PC-9 (cell line): ENCODE results near the gene MLKL. TPM values are rescaled to one million over a fixed set of nuclear protein-coding genes. Genes with fewer than 3 reads are reported as not detected.

ENCODE experiments used
- BruUV-seq: library from RNA; stranded (reverse); fragments of 400-500 nt; replicated peaks from 2 replicates; lab custom pipeline; 2021; lab: Mats Ljungman, UMichigan
- CTCF ChIA-PET: fragments of 300-600 bp; sonication (Branson Sonifier 250); formaldehyde crosslinking; loops from one replicate; lab custom pipeline; 2022; ENCODE audit warnings: antibody characterized with exemption; lab: Charles Lee
- POLR2A ChIA-PET: fragments of 300-600 bp; sonication (Branson Sonifier 250); formaldehyde crosslinking; loops from one replicate; lab custom pipeline; 2022; ENCODE audit warnings: antibody characterized with exemption; ENCODE audit not compliant: unreplicated experiment; lab: Charles Lee
- DNase-seq, 2 experiments: peaks; one replicate each; pipeline versions ENCODE4 v3.0.0 to v3.0.0-alpha.2; 2015 to 2022; ENCODE audit warnings: mixed read lengths in 1 of 2
- H2AFZ ChIP-seq: fragments of 200-600 bp; sonication (generic); 2 replicates; pipeline ENCODE4 v1.8.1; 2017; ENCODE audit warnings: antibody characterized with exemption
- H3F3A ChIP-seq: fragments of 200-600 bp; sonication (generic); 2 replicates; pipeline ENCODE4 v1.8.1; 2017; ENCODE audit warnings: antibody characterized with exemption, mild to moderate bottlenecking, low read depth; ENCODE audit not compliant: insufficient read depth
- H3K27ac ChIP-seq: fragments of 200-600 bp; sonication (generic); 2 replicates; pipeline ENCODE4 v1.6.1; 2016; ENCODE audit warnings: mixed run types
- H3K27me3 ChIP-seq: fragments of 200-600 bp; sonication (generic); 2 replicates; pipeline ENCODE4 v1.6.1; 2016; ENCODE audit warnings: low read depth, mixed run types; ENCODE audit not compliant: insufficient read depth
- H3K36me3 ChIP-seq: fragments of 200-600 bp; sonication (generic); 2 replicates; pipeline ENCODE4 v1.6.1; 2016; ENCODE audit warnings: low read depth, mixed run types
- H3K4me1 ChIP-seq: fragments of 200-600 bp; sonication (generic); replicated peaks from 2 replicates; pipeline ENCODE4 v1.6.1; 2016; ENCODE audit warnings: mixed run types; ENCODE audit not compliant: insufficient read depth
- H3K4me2 ChIP-seq: fragments of 200-600 bp; sonication (generic); 2 replicates; pipeline ENCODE4 v1.6.1; 2017; ENCODE audit warnings: mixed run types
- H3K4me3 ChIP-seq: fragments of 200-600 bp; sonication (generic); 2 replicates; pipeline ENCODE4 v1.6.1; 2016; ENCODE audit warnings: mixed run types
- H3K79me2 ChIP-seq: fragments of 200-600 bp; sonication (generic); 2 replicates; pipeline ENCODE4 v1.6.1; 2017; ENCODE audit warnings: low read depth, mixed run types
- H3K9me2 ChIP-seq: fragments of 200-600 bp; sonication (generic); 2 replicates; pipeline ENCODE4 v1.8.1; 2017; ENCODE audit warnings: mild to moderate bottlenecking; ENCODE audit not compliant: insufficient read depth
- H3K9me3 ChIP-seq: fragments of 200-600 bp; sonication (generic); 2 replicates; pipeline ENCODE4 v1.8.1; 2016; ENCODE audit warnings: low read depth; ENCODE audit not compliant: insufficient read depth
- H4K20me1 ChIP-seq: fragments of 200-600 bp; sonication (generic); 2 replicates; pipeline ENCODE4 v1.8.1; 2017; ENCODE audit not compliant: insufficient read depth
- EZH2 ChIP-seq: fragments of 200-600 bp; sonication (generic); IDR thresholded peaks from 2 replicates; pipeline ENCODE4 v1.8.0; 2017; ENCODE audit warnings: antibody characterized with exemption, low read depth
- intact Hi-C: fragments of 100-400 bp; cut with micrococcal nuclease; formaldehyde crosslinking; loops from one replicate; pipeline ENCODE4 v1.10.0; 2022; ENCODE audit not compliant: unreplicated experiment
- total RNA-seq: library from RNA; stranded (reverse); gene quantifications from 2 replicates; pipeline ENCODE4 v1.2.3, GENCODE V29; 2021
- TF ChIP-seq, protein P1 (sequence below): fragments of 200-600 bp; sonication (generic); conservative IDR thresholded peaks from 2 replicates; pipeline ENCODE4 v1.6.1; 2017; ENCODE audit warnings: mixed run types, antibody characterized with exemption, mild to moderate bottlenecking, moderate library complexity

Gene MLKL
- total RNA-seq, 1 experiment from 2014 or later: 11.2 TPM

DNA sequence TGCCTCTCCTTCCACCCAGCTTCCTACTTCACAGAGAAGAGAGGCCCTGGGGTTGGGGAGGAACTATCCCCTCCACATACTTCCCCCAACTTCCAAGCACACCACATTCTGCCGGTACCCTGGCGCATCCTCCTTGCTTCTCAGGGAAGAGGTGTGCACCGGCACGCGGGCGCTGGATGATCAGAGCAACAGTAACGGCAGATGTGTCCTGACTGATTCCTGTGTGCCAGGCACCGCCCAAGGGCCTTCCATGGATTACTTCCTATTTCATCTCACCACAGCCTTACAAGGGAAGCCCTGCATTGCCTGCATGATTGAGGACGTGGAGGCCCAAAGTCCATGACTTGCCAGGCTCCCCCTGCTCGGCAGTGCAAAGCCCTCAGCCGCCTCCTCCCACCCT is 21.1 kb upstream of the MLKL start:
- DNase-seq: no peak
- H3K9me3 ChIP-seq: peaks cover under 1% of the 10 kb centered on the region; the same call in 1 of the 2 replicates
- no peak overlapping the region for H2AFZ ChIP-seq
- no peak overlapping the region for H3K4me3 ChIP-seq
- CTCF ChIA-PET: no interaction called here
- H3K36me3 ChIP-seq: no peaks in the 10 kb centered on the region
- intact Hi-C loops: no loop called here
- TF ChIP-seq EZH2: no peak
- TF ChIP-seq, protein P1, sequence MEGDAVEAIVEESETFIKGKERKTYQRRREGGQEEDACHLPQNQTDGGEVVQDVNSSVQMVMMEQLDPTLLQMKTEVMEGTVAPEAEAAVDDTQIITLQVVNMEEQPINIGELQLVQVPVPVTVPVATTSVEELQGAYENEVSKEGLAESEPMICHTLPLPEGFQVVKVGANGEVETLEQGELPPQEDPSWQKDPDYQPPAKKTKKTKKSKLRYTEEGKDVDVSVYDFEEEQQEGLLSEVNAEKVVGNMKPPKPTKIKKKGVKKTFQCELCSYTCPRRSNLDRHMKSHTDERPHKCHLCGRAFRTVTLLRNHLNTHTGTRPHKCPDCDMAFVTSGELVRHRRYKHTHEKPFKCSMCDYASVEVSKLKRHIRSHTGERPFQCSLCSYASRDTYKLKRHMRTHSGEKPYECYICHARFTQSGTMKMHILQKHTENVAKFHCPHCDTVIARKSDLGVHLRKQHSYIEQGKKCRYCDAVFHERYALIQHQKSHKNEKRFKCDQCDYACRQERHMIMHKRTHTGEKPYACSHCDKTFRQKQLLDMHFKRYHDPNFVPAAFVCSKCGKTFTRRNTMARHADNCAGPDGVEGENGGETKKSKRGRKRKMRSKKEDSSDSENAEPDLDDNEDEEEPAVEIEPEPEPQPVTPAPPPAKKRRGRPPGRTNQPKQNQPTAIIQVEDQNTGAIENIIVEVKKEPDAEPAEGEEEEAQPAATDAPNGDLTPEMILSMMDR: no peak
- no peaks in the 10 kb centered on the region for H3K27me3 ChIP-seq
- H3K4me2 ChIP-seq: no peak overlapping the region
- no peaks in the 10 kb centered on the region for H3F3A ChIP-seq
- no TSS peak for BruUV-seq
- no peaks in the 10 kb centered on the region for H4K20me1 ChIP-seq
- H3K4me1 ChIP-seq: no peaks in the 10 kb centered on the region
- no peak overlapping the region for H3K27ac ChIP-seq
- H3K9me2 ChIP-seq: no peaks in the 10 kb centered on the region
- H3K79me2 ChIP-seq: no peaks in the 10 kb centered on the region
- POLR2A ChIA-PET: no interaction called here

DNA sequence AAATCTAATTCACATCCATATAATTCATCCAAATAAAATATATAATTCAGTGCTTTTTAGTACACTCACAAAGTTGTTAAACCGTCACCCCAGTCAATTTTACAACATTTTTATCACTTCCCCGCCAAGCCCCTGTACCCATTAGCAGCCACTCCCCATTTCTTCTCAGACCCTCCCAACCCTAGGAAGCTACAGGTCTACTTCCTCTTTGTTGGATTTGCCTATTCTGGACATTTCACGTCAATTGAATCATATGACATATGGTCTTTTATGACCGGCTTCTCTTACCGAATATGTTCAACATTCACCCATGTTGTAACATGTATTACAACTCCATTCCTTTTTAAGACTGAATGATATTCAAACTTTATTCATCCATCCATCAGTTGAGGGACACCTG is 19.9 kb upstream of the MLKL start:
- no peaks in the 10 kb centered on the region for H3K36me3 ChIP-seq
- H3K4me3 ChIP-seq: no peak overlapping the region
- no peaks in the 10 kb centered on the region for H3K9me2 ChIP-seq
- intact Hi-C loops: no loop called here
- no peaks in the 10 kb centered on the region for H4K20me1 ChIP-seq
- no peak overlapping the region for H3K4me2 ChIP-seq
- no peak overlapping the region for H3K27ac ChIP-seq
- no peak for DNase-seq
- H3K79me2 ChIP-seq: no peaks in the 10 kb centered on the region
- H3K4me1 ChIP-seq: no peaks in the 10 kb centered on the region
- no peak overlapping the region for H2AFZ ChIP-seq
- no TSS peak for BruUV-seq
- ChIA-PET POLR2A (interaction anchor here (0.6 kb wide), 2 partner anchors 10 to 127 kb away, joined by 3 to 11 read pairs; no protein-coding TSS in a partner anchor), CTCF (no interaction called here)
- no peaks in the 10 kb centered on the region for H3K9me3 ChIP-seq
- H3F3A ChIP-seq: no peaks in the 10 kb centered on the region
- no peaks in the 10 kb centered on the region for H3K27me3 ChIP-seq
- TF ChIP-seq EZH2: no peak
- TF ChIP-seq, protein P1: no peak

DNA sequence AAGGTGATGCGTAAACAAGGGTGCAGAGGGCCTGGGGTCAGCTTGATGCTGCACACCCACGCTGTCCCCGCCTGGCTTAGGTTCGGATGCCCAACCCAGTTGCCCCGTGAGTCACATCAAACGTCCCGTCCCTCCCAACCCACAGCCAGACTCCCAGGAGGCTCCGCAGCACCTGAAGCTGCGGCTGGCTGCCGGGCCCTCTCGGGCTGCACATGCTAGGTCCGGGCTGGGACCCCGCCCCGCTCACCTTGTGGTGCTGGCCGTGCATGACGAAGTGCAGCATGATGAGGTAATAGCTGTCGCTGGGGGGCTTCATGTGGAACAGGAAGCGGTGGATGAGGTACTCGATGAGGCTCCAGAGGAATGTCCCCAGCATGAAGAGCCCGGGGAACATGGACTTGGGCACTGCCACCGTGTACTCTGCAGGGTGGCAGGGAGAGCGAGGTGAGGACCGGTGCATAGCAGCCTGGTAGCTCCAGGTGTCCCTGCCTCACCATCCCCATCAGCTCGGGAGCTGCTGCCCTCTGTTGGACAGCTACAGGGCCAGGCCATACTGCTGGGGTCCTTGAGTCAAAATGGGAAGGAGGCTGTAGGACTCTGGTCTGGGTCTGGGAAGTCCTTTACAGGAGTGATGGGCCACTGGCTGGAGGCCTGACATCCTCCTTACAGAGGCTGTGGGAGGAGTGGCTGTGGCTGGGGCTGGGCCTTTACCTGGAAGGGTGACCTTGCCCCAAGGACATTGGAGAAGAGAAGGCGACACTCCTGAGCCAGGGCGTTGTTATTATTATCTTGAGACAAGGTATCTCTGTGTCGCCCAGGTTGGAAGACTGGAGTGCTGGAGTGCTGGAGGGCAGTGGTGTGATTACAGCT is 18.3 kb upstream of the MLKL start:
- no peak for TF ChIP-seq EZH2
- TF ChIP-seq, protein P1: no peak
- no peak overlapping the region for H2AFZ ChIP-seq
- no peaks in the 10 kb centered on the region for H4K20me1 ChIP-seq
- intact Hi-C loops: no loop called here
- H3K9me2 ChIP-seq: no peaks in the 10 kb centered on the region
- H3K9me3 ChIP-seq: no peaks in the 10 kb centered on the region
- no peaks in the 10 kb centered on the region for H3K36me3 ChIP-seq
- no peak overlapping the region for H3K27ac ChIP-seq
- no peaks in the 10 kb centered on the region for H3K79me2 ChIP-seq
- no peak for DNase-seq
- ChIA-PET POLR2A (no interaction called here), CTCF (no interaction called here)
- BruUV-seq: no TSS peak
- no peaks in the 10 kb centered on the region for H3F3A ChIP-seq
- no peaks in the 10 kb centered on the region for H3K27me3 ChIP-seq
- H3K4me1 ChIP-seq: no peaks in the 10 kb centered on the region
- no peak overlapping the region for H3K4me2 ChIP-seq
- H3K4me3 ChIP-seq: no peak overlapping the region
